Measurements from ENCODE around the gene ZDHHC14. TPM values are rescaled to one million over a fixed set of nuclear protein-coding genes. Genes with fewer than 3 reads are reported as not detected.

ZDHHC14 gene
- total RNA-seq, 4 donors from 2014 or later: 7.1 to 11.4 (median 9.8) TPM

DNA sequence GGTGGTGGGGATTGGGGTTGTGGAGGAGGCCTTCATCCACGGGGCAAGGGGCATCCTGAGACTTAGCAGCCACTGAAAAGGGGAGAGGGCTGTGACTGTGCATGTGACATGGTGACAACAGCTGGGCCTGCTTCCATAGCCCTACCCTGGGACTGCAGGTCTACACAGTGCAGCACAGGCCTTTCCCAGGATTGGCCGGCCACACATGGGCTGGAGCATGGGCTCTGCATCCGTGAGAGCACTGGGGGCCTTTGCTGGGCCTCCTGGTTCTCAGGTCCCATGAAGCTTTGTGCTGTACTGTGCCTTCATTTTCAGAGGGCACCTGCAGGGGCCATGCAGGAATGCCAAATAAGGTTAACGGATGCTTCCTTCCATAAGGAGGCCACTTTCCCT, 56.0 kb downstream of the ZDHHC14 start:
- TF ChIP-seq POLR2AphosphoS5 (IDR thresholded peaks at IDR 0.05) (no peak), EP300 (IDR thresholded peaks at IDR 0.05) (no peak), POLR2A (IDR thresholded peaks at IDR 0.05; ENCODE audit: low read depth) (no peak)
- TF ChIP-seq, protein P1, sequence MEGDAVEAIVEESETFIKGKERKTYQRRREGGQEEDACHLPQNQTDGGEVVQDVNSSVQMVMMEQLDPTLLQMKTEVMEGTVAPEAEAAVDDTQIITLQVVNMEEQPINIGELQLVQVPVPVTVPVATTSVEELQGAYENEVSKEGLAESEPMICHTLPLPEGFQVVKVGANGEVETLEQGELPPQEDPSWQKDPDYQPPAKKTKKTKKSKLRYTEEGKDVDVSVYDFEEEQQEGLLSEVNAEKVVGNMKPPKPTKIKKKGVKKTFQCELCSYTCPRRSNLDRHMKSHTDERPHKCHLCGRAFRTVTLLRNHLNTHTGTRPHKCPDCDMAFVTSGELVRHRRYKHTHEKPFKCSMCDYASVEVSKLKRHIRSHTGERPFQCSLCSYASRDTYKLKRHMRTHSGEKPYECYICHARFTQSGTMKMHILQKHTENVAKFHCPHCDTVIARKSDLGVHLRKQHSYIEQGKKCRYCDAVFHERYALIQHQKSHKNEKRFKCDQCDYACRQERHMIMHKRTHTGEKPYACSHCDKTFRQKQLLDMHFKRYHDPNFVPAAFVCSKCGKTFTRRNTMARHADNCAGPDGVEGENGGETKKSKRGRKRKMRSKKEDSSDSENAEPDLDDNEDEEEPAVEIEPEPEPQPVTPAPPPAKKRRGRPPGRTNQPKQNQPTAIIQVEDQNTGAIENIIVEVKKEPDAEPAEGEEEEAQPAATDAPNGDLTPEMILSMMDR (IDR thresholded peaks at IDR 0.05): no peak
- Histone ChIP-seq H3K9me3 (no peaks in the 10 kb centered on the region), H3K4me1 (peaks cover 6 to 26% (median 19%) of the 10 kb centered on the region in 4 donors), H3K36me3 (no peaks in the 10 kb centered on the region), H3K27me3 (no peaks in the 10 kb centered on the region), H3K4me3 (no peak overlapping the region), H3K27ac (replicated peaks in 1 of 4) (no peak overlapping the region)
- 54% methylated on average over 2 of the region's 4 CpGs for WGBS
- no peak for DNase-seq (ENCODE audit: extremely low spot score)
- intact Hi-C loops (cut with DNase I): no loop called here

DNA sequence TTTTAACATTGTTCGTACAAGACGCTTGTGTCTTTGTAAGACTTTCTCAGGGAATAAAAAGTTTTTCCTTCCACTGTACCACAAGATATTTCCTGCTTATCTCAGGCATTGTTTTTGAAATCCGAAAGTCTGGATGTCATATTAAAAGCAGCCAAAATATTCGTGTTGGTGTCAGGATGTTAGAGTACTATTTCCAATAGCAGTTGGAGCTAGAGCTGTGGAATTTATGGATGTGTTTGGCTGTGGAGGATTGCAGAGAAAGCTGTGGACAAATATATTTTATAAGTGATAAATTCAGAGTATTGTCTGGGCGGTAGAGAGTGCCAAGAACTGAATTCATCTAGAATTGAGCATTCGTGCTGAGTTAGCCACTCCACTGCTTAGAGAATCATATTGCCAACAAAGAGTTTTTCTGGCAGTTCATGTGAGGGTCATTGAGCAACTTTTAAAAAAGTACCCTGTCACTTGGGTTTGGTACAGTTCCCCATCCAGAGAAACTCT, 57.7 kb downstream of the ZDHHC14 start:
- H3K9me3 ChIP-seq: no peaks in the 10 kb centered on the region
- H3K36me3 ChIP-seq: no peaks in the 10 kb centered on the region
- WGBS: 34% methylated on average over 6 of the region's 6 CpGs
- peak overlapping the region in 3 of 4 donors; percentile 17 to 34 (median 18) for H3K27ac ChIP-seq (replicated peaks in 1 of 4)
- DNase-seq (ENCODE audit: extremely low spot score): no peak
- H3K4me1 ChIP-seq: peaks cover 6 to 26% (median 19%) of the 10 kb centered on the region in 4 donors
- H3K4me3 ChIP-seq: peak overlapping the region in 1 of 4 donors; percentile 9
- H3K27me3 ChIP-seq: no peaks in the 10 kb centered on the region
- intact Hi-C loops (cut with DNase I): no loop called here
- TF ChIP-seq POLR2A (IDR thresholded peaks at IDR 0.05; ENCODE audit: low read depth) (no peak), EP300 (IDR thresholded peaks at IDR 0.05) (no peak), POLR2AphosphoS5 (IDR thresholded peaks at IDR 0.05) (no peak)
- TF ChIP-seq, protein P1 (IDR thresholded peaks at IDR 0.05): no peak

DNA sequence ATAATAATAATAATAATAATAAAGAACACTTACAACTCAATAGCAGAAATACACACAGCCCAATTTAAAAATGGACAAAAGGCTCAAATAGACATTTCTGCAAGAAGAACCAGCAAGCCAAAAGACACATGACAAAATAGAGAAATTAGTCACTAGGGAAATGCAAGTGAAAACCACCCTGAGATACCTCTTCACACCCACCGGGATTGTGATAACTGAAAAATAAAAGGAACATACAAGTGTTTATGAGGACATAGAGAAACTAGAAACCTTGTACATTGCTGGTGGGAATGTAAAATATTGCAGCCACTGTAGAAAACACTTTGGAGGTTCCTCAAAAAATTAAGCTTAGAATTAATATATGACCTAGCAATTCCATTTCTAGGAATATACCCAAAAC, 59.2 kb downstream of the ZDHHC14 start:
- H3K4me1 ChIP-seq: peaks cover 8 to 32% (median 20%) of the 10 kb centered on the region in 4 donors
- H3K4me3 ChIP-seq: no peak overlapping the region
- no peaks in the 10 kb centered on the region for H3K9me3 ChIP-seq
- H3K36me3 ChIP-seq: no peaks in the 10 kb centered on the region
- TF ChIP-seq EP300 (IDR thresholded peaks at IDR 0.05) (no peak), POLR2A (IDR thresholded peaks at IDR 0.05; ENCODE audit: low read depth) (no peak), POLR2AphosphoS5 (IDR thresholded peaks at IDR 0.05) (no peak)
- TF ChIP-seq, protein P1 (IDR thresholded peaks at IDR 0.05): no peak
- no peak for DNase-seq (ENCODE audit: extremely low spot score)
- no peaks in the 10 kb centered on the region for H3K27me3 ChIP-seq
- intact Hi-C loops (cut with DNase I): no loop called here
- 87% methylated on average over 1 of the region's 1 CpG for WGBS
- H3K27ac ChIP-seq (replicated peaks in 1 of 4): no peak overlapping the region

DNA sequence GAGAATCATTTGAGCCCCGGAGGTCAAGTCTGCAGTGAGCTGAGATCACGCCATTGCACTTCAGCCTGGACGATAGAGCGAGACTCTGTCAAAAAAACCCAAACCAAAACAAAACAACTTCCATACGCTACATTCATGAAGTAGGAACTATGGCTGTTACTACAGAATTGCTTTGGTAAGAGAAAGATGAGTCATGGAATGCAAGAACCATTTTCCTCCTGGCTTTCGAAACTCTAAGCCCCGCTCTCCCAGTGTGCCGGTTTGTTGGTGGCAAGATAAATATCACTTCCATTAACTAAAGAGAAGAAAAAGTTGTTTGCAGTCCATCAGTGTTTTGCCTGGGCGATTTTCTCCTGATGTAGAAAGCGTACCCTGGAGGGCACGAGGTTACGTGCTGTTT, 61.3 kb downstream of the ZDHHC14 start:
- TF ChIP-seq POLR2A (IDR thresholded peaks at IDR 0.05; ENCODE audit: low read depth) (no peak), EP300 (IDR thresholded peaks at IDR 0.05) (no peak), POLR2AphosphoS5 (IDR thresholded peaks at IDR 0.05) (no peak)
- TF ChIP-seq, protein P1 (IDR thresholded peaks at IDR 0.05): no peak
- no peak for DNase-seq (ENCODE audit: extremely low spot score)
- H3K9me3 ChIP-seq: no peaks in the 10 kb centered on the region
- intact Hi-C loops (cut with DNase I): no loop called here
- no peaks in the 10 kb centered on the region for H3K36me3 ChIP-seq
- no peaks in the 10 kb centered on the region for H3K27me3 ChIP-seq
- H3K4me3 ChIP-seq: no peak overlapping the region
- 79% methylated on average over 12 of the region's 12 CpGs for WGBS
- H3K27ac ChIP-seq (replicated peaks in 1 of 4): no peak overlapping the region
- H3K4me1 ChIP-seq: peaks cover 12 to 32% (median 20%) of the 10 kb centered on the region in 4 donors
